Muscle layer of colon (tissue), 2 donors: ENCODE measurements around the gene ACE2.

Experiments
- H3K27ac ChIP-seq: one replicate; pipeline ENCODE4 v1.7.0; 2013; ENCODE audit warnings: low read depth, mild to moderate bottlenecking, low read length, moderate library complexity
- H3K27me3 ChIP-seq, 2 donors: one replicate each; pipeline ENCODE4 v1.7.0; 2013; ENCODE audit warnings: low read length in 2 of 2, mild to moderate bottlenecking in 2 of 2; ENCODE audit not compliant: insufficient read depth in 2 of 2, control insufficient read depth in 1 of 2
- H3K36me3 ChIP-seq: one replicate; pipeline ENCODE4 v1.7.0; 2013; ENCODE audit warnings: mild to moderate bottlenecking, low read length; ENCODE audit not compliant: insufficient read depth
- H3K4me1 ChIP-seq: one replicate; pipeline ENCODE4 v1.7.0; 2013; ENCODE audit warnings: mild to moderate bottlenecking, low read length; ENCODE audit not compliant: insufficient read depth
- H3K4me3 ChIP-seq, 2 donors: one replicate each; pipeline ENCODE4 v1.7.0; 2013; ENCODE audit warnings: low read length in 2 of 2, low read depth in 1 of 2, mild to moderate bottlenecking in 1 of 2, moderate library complexity in 1 of 2
- H3K9ac ChIP-seq: one replicate; pipeline ENCODE4 v1.7.0; 2013; ENCODE audit warnings: low read length
- H3K9me3 ChIP-seq: one replicate; pipeline ENCODE4 v1.7.0; 2013; ENCODE audit warnings: mild to moderate bottlenecking, low read length
- donor health status: abdominal sarcoma.
- donor health status: Adenocarcinoma of cecum.

The ACE2 gene

GRCh38 chrX:15570145-15570544 is 30.6 kb downstream of the ACE2 start:
- Histone ChIP-seq H3K9me3 (no peaks in the 10 kb centered on the region), H3K27me3 (no peaks in the 10 kb centered on the region), H3K4me3 (no peak overlapping the region), H3K36me3 (no peaks in the 10 kb centered on the region), H3K4me1 (no peaks in the 10 kb centered on the region), H3K27ac (no peak overlapping the region), H3K9ac (no peak overlapping the region)

DNA sequence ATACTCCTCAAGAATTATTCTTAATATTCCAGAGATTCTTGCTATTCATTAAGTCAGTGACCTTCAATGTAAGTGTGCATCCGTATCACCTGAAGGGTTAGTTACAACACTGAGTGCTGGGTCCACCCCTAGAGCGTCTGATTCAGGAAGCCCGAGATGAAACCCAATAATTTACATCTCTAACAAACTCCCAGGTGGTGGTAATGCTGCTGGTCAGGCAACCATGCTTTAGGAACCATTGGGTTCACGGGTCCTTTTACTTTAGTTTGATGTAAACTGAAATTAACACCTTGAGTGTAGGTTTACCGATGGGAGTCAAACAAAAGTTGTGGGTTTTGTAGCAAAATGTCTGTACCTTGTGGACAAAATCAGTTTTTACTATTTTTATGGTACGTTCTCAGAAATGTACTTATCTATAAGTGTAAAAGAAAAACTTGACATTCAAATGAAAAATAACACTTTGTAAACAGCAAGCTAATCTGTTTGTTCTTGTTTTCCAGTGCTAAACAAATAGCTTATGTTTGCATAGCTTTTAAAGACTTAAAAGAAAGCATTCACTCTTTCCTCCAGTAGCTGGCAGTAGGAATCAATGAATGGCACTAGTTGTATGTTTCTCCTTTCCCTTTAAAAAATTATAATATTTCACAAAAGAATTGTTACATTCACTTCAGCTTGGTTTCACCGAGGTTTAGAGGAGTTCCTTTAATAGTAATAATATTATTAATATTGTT is 32.7 kb downstream of the ACE2 start:
- H3K4me3 ChIP-seq, result no peak overlapping the region
- H3K27ac ChIP-seq, result no peak overlapping the region
- no peaks in the 10 kb centered on the region for H3K36me3 ChIP-seq
- no peaks in the 10 kb centered on the region for H3K4me1 ChIP-seq
- no peaks in the 10 kb centered on the region for H3K9me3 ChIP-seq
- H3K27me3 ChIP-seq, result peaks cover 0 to 9% of the 10 kb centered on the region in 2 donors
- H3K9ac ChIP-seq, result no peak overlapping the region

- no peaks in the 10 kb centered on the region for H3K4me1 ChIP-seq
- H3K9ac ChIP-seq, result no peak overlapping the region
- H3K9me3 ChIP-seq, result no peaks in the 10 kb centered on the region
- peaks cover 0 to 9% of the 10 kb centered on the region in 2 donors for H3K27me3 ChIP-seq
- H3K27ac ChIP-seq, result no peak overlapping the region
- no peaks in the 10 kb centered on the region for H3K36me3 ChIP-seq
- H3K4me3 ChIP-seq, result no peak overlapping the region
These were observed 33.5 kb downstream of the ACE2 start for GRCh38 chrX:15567267-15567666.

DNA sequence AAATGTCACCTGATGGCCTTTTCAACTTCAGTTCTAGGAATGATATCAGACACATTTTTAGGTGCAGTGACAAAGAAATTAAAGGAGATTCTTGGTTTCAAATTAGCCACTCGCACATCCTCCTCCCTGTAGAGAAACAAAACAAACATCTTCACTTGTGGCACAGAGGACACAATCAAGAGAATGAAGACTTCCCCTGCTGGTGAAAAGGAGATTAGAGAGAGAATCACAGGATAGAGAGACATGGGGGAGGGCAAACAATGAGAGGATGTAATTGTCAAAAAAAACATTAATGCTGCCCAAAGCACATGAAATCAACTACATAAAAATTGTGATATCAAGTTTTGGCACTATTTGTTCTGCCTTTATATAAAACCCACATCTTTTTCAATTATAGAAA is 34.5 kb downstream of the ACE2 start:
- Histone ChIP-seq H3K4me3 (no peak overlapping the region), H3K9me3 (no peaks in the 10 kb centered on the region), H3K27ac (no peak overlapping the region), H3K4me1 (no peaks in the 10 kb centered on the region), H3K27me3 (peaks cover 0 to 9% of the 10 kb centered on the region in 2 donors), H3K9ac (no peak overlapping the region), H3K36me3 (no peaks in the 10 kb centered on the region)

DNA sequence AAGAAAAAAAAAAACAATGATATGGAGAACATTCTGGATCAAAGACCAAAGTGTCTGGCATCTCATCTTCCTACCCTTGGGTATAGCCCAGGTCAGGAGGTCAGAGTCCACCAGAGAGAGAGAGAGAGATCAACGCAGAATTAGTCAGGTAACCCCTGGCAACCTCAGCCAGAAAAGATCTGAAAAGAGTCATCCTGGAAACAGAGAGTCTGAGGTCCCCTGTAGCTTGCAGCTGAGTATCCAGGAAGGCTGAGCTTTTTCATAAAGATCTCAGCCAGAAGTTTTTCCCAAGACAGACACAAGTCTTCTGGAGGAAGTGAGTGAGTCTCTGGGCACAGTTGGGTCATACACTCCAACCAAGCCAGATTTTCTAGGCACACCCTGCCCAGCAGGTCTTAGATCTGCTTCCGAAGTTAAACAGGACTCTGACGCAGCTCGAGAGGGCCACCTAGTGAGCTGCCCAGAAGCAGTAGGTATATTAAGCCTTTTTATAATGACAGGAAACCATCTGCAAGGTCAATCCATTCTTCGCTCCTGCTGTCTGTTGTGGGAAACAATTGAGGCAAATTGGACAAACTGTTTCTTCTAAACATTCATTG is 35.7 kb downstream of the ACE2 start:
- H3K9me3 ChIP-seq, result no peaks in the 10 kb centered on the region
- H3K27ac ChIP-seq, result no peak overlapping the region
- H3K36me3 ChIP-seq, result no peaks in the 10 kb centered on the region
- no peaks in the 10 kb centered on the region for H3K4me1 ChIP-seq
- no peak overlapping the region for H3K9ac ChIP-seq
- H3K27me3 ChIP-seq, result peaks cover 0 to 9% of the 10 kb centered on the region in 2 donors
- H3K4me3 ChIP-seq, result no peak overlapping the region

GRCh38 chrX:15563056-15563455 is 37.7 kb downstream of the ACE2 start:
- H3K27ac ChIP-seq, result no peak overlapping the region
- H3K36me3 ChIP-seq, result no peaks in the 10 kb centered on the region
- peaks cover 0 to 9% of the 10 kb centered on the region in 2 donors for H3K27me3 ChIP-seq

DNA sequence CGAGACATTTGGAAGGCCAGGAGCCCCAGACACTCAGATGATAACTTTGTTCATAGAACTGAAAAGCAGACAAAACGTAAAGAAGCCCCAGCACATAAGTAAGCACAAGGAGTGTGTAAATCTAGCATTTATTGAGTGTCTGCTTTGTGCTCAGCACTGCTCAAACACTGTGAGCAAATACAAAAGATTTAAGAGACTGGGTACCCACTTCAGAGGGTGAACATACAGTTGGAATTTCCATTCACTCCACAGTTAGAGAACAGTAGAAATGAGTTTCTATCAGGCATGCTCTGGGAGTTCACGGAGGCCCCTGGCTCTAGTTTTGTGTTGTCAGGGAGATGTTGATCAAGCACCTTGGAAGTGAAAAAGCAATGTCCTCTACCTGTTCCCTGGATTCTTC is 39.8 kb downstream of the ACE2 start:
- Histone ChIP-seq H3K27ac (no peak overlapping the region), H3K4me1 (no peaks in the 10 kb centered on the region), H3K4me3 (no peak overlapping the region), H3K36me3 (no peaks in the 10 kb centered on the region), H3K9me3 (no peaks in the 10 kb centered on the region), H3K27me3 (peaks cover 0 to 9% of the 10 kb centered on the region in 2 donors), H3K9ac (no peak overlapping the region)

More at GRCh38 chrX:15563056-15563455, 37.7 kb downstream of the ACE2 start:
- Histone ChIP-seq H3K4me1 (no peaks in the 10 kb centered on the region), H3K9me3 (no peaks in the 10 kb centered on the region), H3K9ac (no peak overlapping the region), H3K4me3 (no peak overlapping the region)

- no peaks in the 10 kb centered on the region for H3K4me1 ChIP-seq
- H3K9ac ChIP-seq, result no peak overlapping the region
- H3K27ac ChIP-seq, result no peak overlapping the region
- no peaks in the 10 kb centered on the region for H3K9me3 ChIP-seq
- peaks cover 0 to 7% of the 10 kb centered on the region in 2 donors for H3K27me3 ChIP-seq
- no peak overlapping the region for H3K4me3 ChIP-seq
- no peaks in the 10 kb centered on the region for H3K36me3 ChIP-seq
These were observed 41.5 kb downstream of the ACE2 start for GRCh38 chrX:15559227-15559626.

- no peak overlapping the region for H3K9ac ChIP-seq
- H3K27me3 ChIP-seq, result peaks cover 0 to 3% of the 10 kb centered on the region in 2 donors
- no peaks in the 10 kb centered on the region for H3K4me1 ChIP-seq
- H3K27ac ChIP-seq, result no peak overlapping the region
- H3K9me3 ChIP-seq, result no peaks in the 10 kb centered on the region
- H3K36me3 ChIP-seq, result no peaks in the 10 kb centered on the region
- no peak overlapping the region for H3K4me3 ChIP-seq
These were observed 51.4 kb downstream of the ACE2 start for GRCh38 chrX:15549189-15550012.

DNA sequence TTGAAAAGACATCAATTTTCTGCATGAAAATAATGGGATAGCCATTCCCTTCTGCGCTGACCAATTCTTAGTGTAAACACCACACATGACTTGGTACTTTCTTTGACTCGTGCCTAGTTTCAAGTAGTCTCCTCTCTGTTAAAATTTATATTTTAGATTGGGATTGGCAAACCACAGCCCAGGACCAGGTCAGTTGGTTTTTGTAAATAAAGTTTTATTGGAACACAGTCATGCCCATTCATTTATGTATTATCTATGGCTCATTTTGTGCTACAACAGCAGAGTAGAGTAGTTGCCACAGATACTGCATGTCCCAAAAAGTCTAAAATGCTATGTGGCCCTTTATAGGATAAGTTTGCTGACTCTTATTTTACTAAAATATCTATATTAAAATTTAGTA is 53.4 kb downstream of the ACE2 start:
- H3K9ac ChIP-seq, result no peak overlapping the region
- no peaks in the 10 kb centered on the region for H3K9me3 ChIP-seq
- no peak overlapping the region for H3K27ac ChIP-seq
- H3K4me3 ChIP-seq, result no peak overlapping the region
- peaks cover 0 to 3% of the 10 kb centered on the region in 2 donors for H3K27me3 ChIP-seq
- H3K4me1 ChIP-seq, result no peaks in the 10 kb centered on the region
- no peaks in the 10 kb centered on the region for H3K36me3 ChIP-seq

- Histone ChIP-seq H3K4me1 (no peaks in the 10 kb centered on the region), H3K9ac (no peak overlapping the region), H3K27ac (no peak overlapping the region), H3K27me3 (peaks cover 0 to 3% of the 10 kb centered on the region in 2 donors), H3K36me3 (no peaks in the 10 kb centered on the region), H3K4me3 (no peak overlapping the region), H3K9me3 (no peaks in the 10 kb centered on the region)
These were observed 54.0 kb downstream of the ACE2 start for GRCh38 chrX:15546745-15547144.
